DLD1 (cell line): ENCODE data around the gene MBP.

ENCODE experiments used
- in situ Hi-C: cut with HindIII; loops from 2 replicates; pipeline ENCODE4 v1.10.0; 2017; ENCODE audit warnings: low sequenced_read_pairs

The MBP gene

GRCh38 chr18:77013811-77014521 is 118.6 kb downstream of the MBP start:
- in situ Hi-C loops, result no loop called here

GRCh38 chr18:77012806-77013541 is 119.6 kb downstream of the MBP start:
- in situ Hi-C loops, result no loop called here

- in situ Hi-C loops, result no loop called here
Observed at GRCh38 chr18:77012120-77012519, 120.5 kb downstream of the MBP start.

GRCh38 chr18:77009675-77010074 is 122.9 kb downstream of the MBP start:
- in situ Hi-C loops, result no loop called here

GRCh38 chr18:77008576-77009315 is 123.8 kb downstream of the MBP start:
- in situ Hi-C loops, result no loop called here

GRCh38 chr18:77008006-77008405 is 124.6 kb downstream of the MBP start:
- in situ Hi-C loops, result no loop called here

- in situ Hi-C loops, result no loop called here
Observed at GRCh38 chr18:77007251-77007650, 125.3 kb downstream of the MBP start.

- in situ Hi-C loops, result no loop called here
Observed at GRCh38 chr18:77006305-77007175, 126.0 kb downstream of the MBP start.

- in situ Hi-C loops, result no loop called here
Observed at GRCh38 chr18:77005651-77006195, 126.9 kb downstream of the MBP start.

- in situ Hi-C loops, result no loop called here
Observed at GRCh38 chr18:77004555-77005380, 127.8 kb downstream of the MBP start.

GRCh38 chr18:77003316-77003715 is 129.3 kb downstream of the MBP start:
- in situ Hi-C loops, result no loop called here

- in situ Hi-C loops, result no loop called here
Observed at GRCh38 chr18:77002496-77002895, 130.1 kb downstream of the MBP start.

- in situ Hi-C loops, result no loop called here
Observed at GRCh38 chr18:77001979-77002378, 130.6 kb downstream of the MBP start.

GRCh38 chr18:77001041-77001440 is 131.5 kb downstream of the MBP start:
- in situ Hi-C loops, result no loop called here

- in situ Hi-C loops, result no loop called here
Observed at GRCh38 chr18:77000527-77000926, 132.1 kb downstream of the MBP start.

GRCh38 chr18:76999077-76999476 is 133.5 kb downstream of the MBP start:
- in situ Hi-C loops, result no loop called here

GRCh38 chr18:76997951-76998808 is 134.4 kb downstream of the MBP start:
- in situ Hi-C loops, result no loop called here

- in situ Hi-C loops, result no loop called here
Observed at GRCh38 chr18:76996429-76996828, 136.2 kb downstream of the MBP start.

GRCh38 chr18:76995896-76996295 is 136.7 kb downstream of the MBP start:
- in situ Hi-C loops, result no loop called here
